ENCODE measurements around the gene OLFM2. TPM values are rescaled to one million over a fixed set of nuclear protein-coding genes. Genes with fewer than 3 reads are reported as not detected.

The OLFM2 gene
- total and polyA plus RNA-seq, 2 of the 4 experiments (the other 2 are of a cell fraction): 2.7 to 5.1 TPM

DNA sequence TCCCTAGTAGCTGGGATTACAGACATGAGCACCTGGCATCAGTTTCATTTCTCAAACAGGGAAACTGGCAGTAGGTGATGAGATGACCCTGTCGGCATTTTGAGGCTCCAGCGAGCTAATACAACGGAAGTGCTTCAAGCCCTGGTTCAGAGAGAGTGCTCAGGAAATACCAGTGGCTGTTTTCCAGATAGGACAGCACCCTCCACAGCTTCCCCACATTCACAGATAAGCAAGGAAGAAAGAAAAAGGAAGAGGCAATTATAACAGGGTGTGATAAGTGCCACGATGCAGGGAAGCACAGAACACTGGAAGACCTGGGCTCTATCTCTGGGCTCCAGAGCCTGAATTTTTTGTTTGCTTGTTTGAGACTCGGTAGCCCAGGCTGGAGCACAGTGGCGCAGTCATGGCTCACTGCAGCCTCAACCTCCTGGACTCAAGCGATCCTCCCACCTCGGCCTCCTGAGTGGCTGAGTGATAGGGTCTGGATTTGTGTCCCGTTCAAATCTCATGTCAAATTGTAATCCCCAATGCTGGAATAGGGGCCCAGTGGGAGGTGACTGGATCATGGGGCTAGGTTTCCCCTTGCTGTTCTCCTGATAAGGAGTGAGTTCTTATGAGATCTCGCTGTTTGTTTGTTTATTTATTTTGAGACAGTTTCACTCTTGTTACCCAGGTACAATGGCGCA is 57.7 kb downstream of the OLFM2 start:
- WGBS, 2 experiments (ENCODE audit: extremely low coverage in 2 of 2, insufficient read length in 1 of 2): no CpG with 5 or more reads among the region's 11 CpGs
- POLR2A ChIA-PET (ENCODE audit: unreplicated experiment): no interaction called here
- H3K4me1 ChIP-seq (ENCODE audit: control insufficient read depth, insufficient read depth, low read length): peaks cover 2% of the 10 kb centered on the region; the same call in 1 of the 2 replicates
- no peak overlapping the region for H4K5ac ChIP-seq (ENCODE audit: low read depth, low read length)
- H3K23ac ChIP-seq (ENCODE audit: low read depth, low read length): no peak overlapping the region
- H2BK20ac ChIP-seq (ENCODE audit: low read depth, low read length): no peak overlapping the region
- H2AK5ac ChIP-seq (ENCODE audit: low read depth, low read length): no peak overlapping the region
- no TSS peak for BruUV-seq (replicated peaks)
- H3K27me3 ChIP-seq (ENCODE audit: control insufficient read depth, insufficient read depth, low read length): no peaks in the 10 kb centered on the region
- H3K9me3 ChIP-seq (ENCODE audit: control insufficient read depth, insufficient read depth, low read length): peaks cover 5% of the 10 kb centered on the region; the same call in 1 of the 2 replicates
- H4K91ac ChIP-seq (ENCODE audit: insufficient read depth, low read depth, low read length): no peak overlapping the region
- CTCF ChIA-PET: no interaction called here
- H3K4me3 ChIP-seq (ENCODE audit: insufficient read depth, low read depth, low read length): no peak overlapping the region
- H2BK5ac ChIP-seq (ENCODE audit: low read depth, low read length, poor library complexity, severe bottlenecking): no peak overlapping the region
- no peak overlapping the region for H3K56ac ChIP-seq (ENCODE audit: extremely low read depth, insufficient read depth, low read length)
- ATAC-seq (ENCODE audit: low read depth) (no peak), DNase-seq (no peak)
- H3K27ac ChIP-seq (ENCODE audit: insufficient read depth, low read length): no peak overlapping the region
- no peak overlapping the region for H3K4ac ChIP-seq (ENCODE audit: low read depth, low read length)
- TF ChIP-seq SMC3 (IDR thresholded peaks at IDR 0.05; ENCODE audit: low read depth, low read length) (no peak), RFX5 (IDR thresholded peaks at IDR 0.05; ENCODE audit: low read depth, low read length) (no peak), RAD21 (IDR thresholded peaks at IDR 0.05; ENCODE audit: low read length) (no peak), POLR2A (IDR thresholded peaks at IDR 0.05; ENCODE audit: low read depth, low read length) (no peak), RCOR1 (IDR thresholded peaks at IDR 0.05; ENCODE audit: insufficient replicate concordance, low read length) (no peak), CHD1 (IDR thresholded peaks at IDR 0.05; ENCODE audit: low read depth, low read length) (no peak), MAFK (IDR thresholded peaks at IDR 0.05; ENCODE audit: low read depth, low read length) (no peak), MAZ (IDR thresholded peaks at IDR 0.05; ENCODE audit: borderline replicate concordance, low read depth, low read length) (no peak), FOS (IDR thresholded peaks at IDR 0.05; ENCODE audit: low read depth, low read length) (no peak), MXI1 (IDR thresholded peaks at IDR 0.05; ENCODE audit: borderline replicate concordance, low read depth, low read length) (no peak), NFE2L2 (IDR thresholded peaks at IDR 0.05; ENCODE audit: low read depth, low read length) (no peak), BHLHE40 (IDR thresholded peaks at IDR 0.05; ENCODE audit: low read depth, low read length) (no peak)
- TF ChIP-seq, protein P1, sequence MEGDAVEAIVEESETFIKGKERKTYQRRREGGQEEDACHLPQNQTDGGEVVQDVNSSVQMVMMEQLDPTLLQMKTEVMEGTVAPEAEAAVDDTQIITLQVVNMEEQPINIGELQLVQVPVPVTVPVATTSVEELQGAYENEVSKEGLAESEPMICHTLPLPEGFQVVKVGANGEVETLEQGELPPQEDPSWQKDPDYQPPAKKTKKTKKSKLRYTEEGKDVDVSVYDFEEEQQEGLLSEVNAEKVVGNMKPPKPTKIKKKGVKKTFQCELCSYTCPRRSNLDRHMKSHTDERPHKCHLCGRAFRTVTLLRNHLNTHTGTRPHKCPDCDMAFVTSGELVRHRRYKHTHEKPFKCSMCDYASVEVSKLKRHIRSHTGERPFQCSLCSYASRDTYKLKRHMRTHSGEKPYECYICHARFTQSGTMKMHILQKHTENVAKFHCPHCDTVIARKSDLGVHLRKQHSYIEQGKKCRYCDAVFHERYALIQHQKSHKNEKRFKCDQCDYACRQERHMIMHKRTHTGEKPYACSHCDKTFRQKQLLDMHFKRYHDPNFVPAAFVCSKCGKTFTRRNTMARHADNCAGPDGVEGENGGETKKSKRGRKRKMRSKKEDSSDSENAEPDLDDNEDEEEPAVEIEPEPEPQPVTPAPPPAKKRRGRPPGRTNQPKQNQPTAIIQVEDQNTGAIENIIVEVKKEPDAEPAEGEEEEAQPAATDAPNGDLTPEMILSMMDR (conservative IDR thresholded peaks at IDR 0.05; ENCODE audit: low read depth, low read length): no peak
- TF ChIP-seq, protein P2, sequence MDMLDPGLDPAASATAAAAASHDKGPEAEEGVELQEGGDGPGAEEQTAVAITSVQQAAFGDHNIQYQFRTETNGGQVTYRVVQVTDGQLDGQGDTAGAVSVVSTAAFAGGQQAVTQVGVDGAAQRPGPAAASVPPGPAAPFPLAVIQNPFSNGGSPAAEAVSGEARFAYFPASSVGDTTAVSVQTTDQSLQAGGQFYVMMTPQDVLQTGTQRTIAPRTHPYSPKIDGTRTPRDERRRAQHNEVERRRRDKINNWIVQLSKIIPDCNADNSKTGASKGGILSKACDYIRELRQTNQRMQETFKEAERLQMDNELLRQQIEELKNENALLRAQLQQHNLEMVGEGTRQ (IDR thresholded peaks at IDR 0.05; ENCODE audit: low read depth, low read length): no peak
- H3K79me1 ChIP-seq (ENCODE audit: low read depth in 1 of 2, low read length in 2 of 2): no peaks in the 10 kb centered on the region
- no peak overlapping the region for H3K14ac ChIP-seq (replicated peaks; ENCODE audit: low read depth, low read length)
- H3K4me2 ChIP-seq (ENCODE audit: low read depth, low read length): no peak overlapping the region
- H2BK120ac ChIP-seq (ENCODE audit: low read depth, low read length): no peak overlapping the region
- H3K9me1 ChIP-seq (ENCODE audit: insufficient read depth, low read length): no peaks in the 10 kb centered on the region
- H4K20me1 ChIP-seq (ENCODE audit: insufficient read depth, low read length): no peaks in the 10 kb centered on the region; the same call in 1 of the 2 replicates
- H3K9ac ChIP-seq (ENCODE audit: low read depth, low read length): no peak overlapping the region
- H3K18ac ChIP-seq (ENCODE audit: low read depth, low read length): no peak overlapping the region
- H2AFZ ChIP-seq (replicated peaks; ENCODE audit: low read length, poor library complexity): no peak overlapping the region
- dilution Hi-C loops (cut with HindIII; ENCODE audit: low sequenced_read_pairs, unreplicated experiment): no loop called here
- in situ Hi-C loops (cut with MboI; ENCODE audit: low sequenced_read_pairs): no loop called here
- intact Hi-C loops (cut with micrococcal nuclease): no loop called here
- no peak overlapping the region for H2BK15ac ChIP-seq (ENCODE audit: low read depth, low read length)
- no peaks in the 10 kb centered on the region for H3K36me3 ChIP-seq (ENCODE audit: control insufficient read depth, insufficient read depth, low read length)
- no peak overlapping the region for H2AK9ac ChIP-seq (replicated peaks; ENCODE audit: low read depth, low read length, poor library complexity)
- H4K8ac ChIP-seq (ENCODE audit: low read depth in 2 of 2, low read length in 2 of 2): no peak overlapping the region
